ENCODE data around the gene EBP. TPM values are rescaled to one million over a fixed set of nuclear protein-coding genes. Genes with fewer than 3 reads are reported as not detected.

The EBP gene
- total and polyA plus RNA-seq, 9 of the 15 experiments (the other 6 are each of a cell fraction or from before 2014, with no cell fraction given), result 228 to 987 (median 274) TPM

- TF ChIP-seq E2F3 (CRISPR knock-in tag; IDR thresholded peaks at IDR 0.05) (0 out of 2 replicates have a peak, but pooled peaks have one; percentile 34), PHF20 (IDR thresholded peaks at IDR 0.05; ENCODE audit: partially characterized antibody) (no peak), ZNF639 (CRISPR knock-in tag; conservative IDR thresholded peaks at IDR 0.05 in 1 of 2, IDR thresholded peaks at IDR 0.05 in 1 of 2) (no peak), ZBTB11 (CRISPR knock-in tag; IDR thresholded peaks at IDR 0.05) (peak in 1 of 3 experiments; percentile 85; a peak in 2 of 6 replicates), EWSR1 (IDR thresholded peaks at IDR 0.05; ENCODE audit: borderline replicate concordance, low read depth, partially characterized antibody) (no peak), BDP1 (IDR thresholded peaks at IDR 0.05; ENCODE audit: insufficient read depth, insufficient read length) (no peak), MAZ (CRISPR knock-in tag; conservative IDR thresholded peaks at IDR 0.05 in 1 of 2, IDR thresholded peaks at IDR 0.05 in 1 of 2) (peak in 1 of 2 experiments; percentile 43; a peak in 1 of 4 replicates), ZNF347 (CRISPR knock-in tag; IDR thresholded peaks at IDR 0.05; ENCODE audit: low read depth) (no peak), BCOR (IDR thresholded peaks at IDR 0.05) (no peak), ZBTB9 (CRISPR knock-in tag; IDR thresholded peaks at IDR 0.05) (no peak), BCLAF1 (IDR thresholded peaks at IDR 0.05; ENCODE audit: borderline replicate concordance in 1 of 2, control insufficient read depth in 1 of 2, low read depth in 2 of 2, low read length in 1 of 2) (no peak), GATAD2A (IDR thresholded peaks at IDR 0.05) (no peak), SRSF1 (IDR thresholded peaks at IDR 0.05; ENCODE audit: low read depth, low read length) (no peak), ZNF766 (CRISPR knock-in tag; conservative IDR thresholded peaks at IDR 0.05) (no peak)
Observed at GRCh38 chrX:48521353-48522243, at the start of gene EBP (continued).
